Fibroblast of the aortic adventitia (primary cell): ENCODE measurements around the gene ERGIC1. TPM values are rescaled to one million over a fixed set of nuclear protein-coding genes. Genes with fewer than 3 reads are reported as not detected.

Experiments
- DNase-seq: peaks from one replicate; pipeline ENCODE4 v3.0.0-alpha.2; 2010; ENCODE audit warnings: low read depth
- H3K4me3 ChIP-seq: 2 replicates; pipeline ENCODE4 v1.5.1; 2011; ENCODE audit warnings: low read depth, mild to moderate bottlenecking, control low read depth, low read length, moderate library complexity
- total RNA-seq: library from RNA; depleted of rRNA; stranded (reverse); fragments of >200 nt; gene quantifications from 2 replicates; pipeline ENCODE4 v1.2.3, GENCODE V29; 2012; ENCODE audit warnings: low replicate concordance
- TF ChIP-seq, protein P1 (sequence below): IDR thresholded peaks from 2 replicates; pipeline ENCODE4 v1.5.1; 2011; ENCODE audit warnings: mild to moderate bottlenecking, low read length, control low read depth, inconsistent platforms; ENCODE audit not compliant: insufficient read depth

ERGIC1 gene
- total RNA-seq, 1 donor: 193 TPM

DNA sequence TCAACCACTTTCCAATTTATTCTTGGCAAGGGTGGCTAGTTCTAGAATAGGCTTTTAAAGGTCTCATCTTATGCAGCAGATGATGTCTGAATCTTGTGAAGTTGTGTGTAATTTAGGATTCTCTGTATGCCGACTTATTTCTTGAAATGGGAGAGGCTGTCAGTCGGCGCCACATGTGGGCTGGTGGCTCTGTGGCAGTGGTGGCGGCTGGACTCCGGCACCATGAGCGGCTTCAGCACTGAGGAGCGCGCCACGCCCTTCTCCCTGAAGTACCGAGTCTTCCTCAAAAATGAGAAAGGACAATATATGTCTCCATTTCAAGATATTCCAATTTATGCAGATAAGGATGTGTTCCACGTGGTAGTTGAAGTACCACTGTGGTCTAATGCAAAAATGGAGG lies 141.2 kb downstream of the ERGIC1 start:
- DNase-seq: no peak
- H3K4me3 ChIP-seq: no peak overlapping the region
- TF ChIP-seq, protein P1, sequence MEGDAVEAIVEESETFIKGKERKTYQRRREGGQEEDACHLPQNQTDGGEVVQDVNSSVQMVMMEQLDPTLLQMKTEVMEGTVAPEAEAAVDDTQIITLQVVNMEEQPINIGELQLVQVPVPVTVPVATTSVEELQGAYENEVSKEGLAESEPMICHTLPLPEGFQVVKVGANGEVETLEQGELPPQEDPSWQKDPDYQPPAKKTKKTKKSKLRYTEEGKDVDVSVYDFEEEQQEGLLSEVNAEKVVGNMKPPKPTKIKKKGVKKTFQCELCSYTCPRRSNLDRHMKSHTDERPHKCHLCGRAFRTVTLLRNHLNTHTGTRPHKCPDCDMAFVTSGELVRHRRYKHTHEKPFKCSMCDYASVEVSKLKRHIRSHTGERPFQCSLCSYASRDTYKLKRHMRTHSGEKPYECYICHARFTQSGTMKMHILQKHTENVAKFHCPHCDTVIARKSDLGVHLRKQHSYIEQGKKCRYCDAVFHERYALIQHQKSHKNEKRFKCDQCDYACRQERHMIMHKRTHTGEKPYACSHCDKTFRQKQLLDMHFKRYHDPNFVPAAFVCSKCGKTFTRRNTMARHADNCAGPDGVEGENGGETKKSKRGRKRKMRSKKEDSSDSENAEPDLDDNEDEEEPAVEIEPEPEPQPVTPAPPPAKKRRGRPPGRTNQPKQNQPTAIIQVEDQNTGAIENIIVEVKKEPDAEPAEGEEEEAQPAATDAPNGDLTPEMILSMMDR: no peak

DNA sequence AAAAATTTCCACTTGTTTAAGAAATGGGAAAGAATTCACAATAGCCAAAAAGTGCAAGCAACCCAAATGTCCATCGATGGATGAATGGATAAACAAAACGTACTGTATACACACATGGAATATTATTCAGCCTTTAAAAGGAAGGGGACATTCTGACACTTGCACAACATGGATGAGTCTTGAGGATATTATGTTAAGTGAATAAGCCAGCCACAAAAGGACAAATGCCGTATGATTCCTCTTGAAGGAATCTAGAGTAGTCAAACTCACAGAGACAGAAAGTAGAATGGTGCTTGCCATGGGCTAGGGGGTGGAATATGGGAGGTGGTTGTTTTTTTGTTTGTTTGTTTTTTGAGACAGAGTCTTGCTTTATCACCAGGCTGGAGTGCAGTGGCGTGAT lies 145.7 kb downstream of the ERGIC1 start:
- DNase-seq: no peak
- no peak overlapping the region for H3K4me3 ChIP-seq
- TF ChIP-seq, protein P1: no peak

DNA sequence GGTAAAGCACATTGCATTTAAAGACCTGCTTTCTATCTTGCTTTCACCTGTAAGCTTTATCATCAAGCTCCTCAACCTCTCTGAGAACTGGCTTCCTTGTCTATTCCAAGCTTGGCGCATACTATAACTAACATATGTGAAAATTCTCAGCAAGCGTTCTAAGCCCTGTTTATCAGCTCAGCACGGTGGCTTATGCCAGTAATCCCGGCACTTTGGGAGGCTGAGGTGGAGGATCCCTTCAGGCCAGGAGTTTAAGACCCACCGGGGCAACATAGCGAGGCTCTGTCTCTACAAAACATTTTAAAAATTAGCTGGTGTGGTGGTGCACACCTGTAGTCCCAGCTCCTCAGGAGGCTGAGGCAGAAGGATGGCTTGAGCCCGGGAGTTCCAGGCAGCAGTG lies 147.9 kb downstream of the ERGIC1 start:
- H3K4me3 ChIP-seq: no peak overlapping the region
- no peak for DNase-seq
- TF ChIP-seq, protein P1: no peak

DNA sequence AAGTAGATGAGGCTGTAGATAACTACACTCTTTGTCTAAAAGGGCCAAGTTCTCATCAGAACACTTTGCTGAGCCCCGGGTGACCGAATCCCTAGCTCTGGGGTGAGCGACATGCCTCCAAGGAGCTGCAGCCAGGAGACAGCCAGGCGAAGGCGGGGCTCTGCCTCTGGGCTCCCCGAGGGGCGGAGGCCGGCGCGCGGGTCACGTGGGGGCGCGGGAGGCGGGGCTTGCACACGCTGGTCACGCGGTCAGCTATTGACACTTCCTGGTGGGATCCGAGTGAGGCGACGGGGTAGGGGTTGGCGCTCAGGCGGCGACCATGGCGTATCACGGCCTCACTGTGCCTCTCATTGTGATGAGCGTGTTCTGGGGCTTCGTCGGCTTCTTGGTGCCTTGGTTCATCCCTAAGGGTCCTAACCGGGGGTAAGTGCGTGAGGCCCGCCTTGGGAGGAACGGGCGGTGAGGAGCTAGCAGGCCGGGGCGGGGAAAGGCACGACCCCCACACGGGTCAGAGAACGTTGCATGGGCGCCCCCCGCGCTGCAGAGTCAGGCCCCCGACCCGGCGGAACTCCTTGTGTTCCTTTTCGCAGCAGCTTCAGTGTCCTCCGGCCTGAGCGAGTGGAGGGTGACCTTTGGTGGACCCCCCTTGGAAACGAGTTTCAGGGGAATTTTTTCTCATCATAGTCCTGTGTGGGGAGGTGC lies 149.6 kb downstream of the ERGIC1 start, which contains the start of gene ATP6V0E1:
TSS of gene ATP6V0E1 (plus strand) at position 230 of the 702 bp plus-strand sequence. CDS start at position 320, 90 bp downstream.
- peak within 1 kb of the TSS; percentile 97 for H3K4me3 ChIP-seq
- TF ChIP-seq, protein P1: no peak
- DNase-seq: peak; percentile 93

DNA sequence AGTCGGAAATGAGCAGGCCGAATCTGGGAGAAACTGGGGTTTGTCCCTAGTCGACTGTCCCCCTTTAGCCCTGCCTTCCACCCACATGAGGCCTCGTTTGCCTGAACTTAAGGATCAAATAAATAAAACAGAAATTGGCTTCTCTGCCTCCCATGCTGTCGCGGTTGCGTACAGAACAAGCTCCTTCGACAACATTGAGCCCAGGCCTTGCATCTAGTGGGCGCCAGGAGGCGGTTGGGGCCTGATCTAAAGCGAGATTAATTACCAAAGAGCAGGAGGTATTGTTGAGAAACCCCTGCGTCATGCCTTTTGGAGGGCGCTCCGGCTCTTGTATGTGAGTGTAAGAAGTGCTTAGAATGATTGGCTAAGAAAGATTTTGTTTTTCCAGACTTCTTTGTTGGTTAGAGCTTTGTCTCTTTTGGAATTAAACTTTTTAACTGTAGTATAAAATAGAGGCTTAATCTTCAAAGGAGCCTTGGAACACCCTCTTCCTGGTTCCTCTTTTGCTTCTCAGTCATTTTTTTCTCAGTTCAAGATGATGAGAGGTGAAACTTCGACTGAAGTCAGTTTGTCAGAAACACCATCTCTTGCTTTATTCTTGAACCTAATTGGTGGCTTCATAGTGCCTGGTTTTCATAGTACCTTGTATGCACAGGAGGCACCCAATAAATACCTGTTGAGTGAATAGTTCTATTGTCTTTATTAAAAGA lies 150.3 kb downstream of the ERGIC1 start:
- H3K4me3 ChIP-seq: peak overlapping the region; percentile 97
- TF ChIP-seq, protein P1: peak; percentile 77
- DNase-seq: peak; percentile 93

DNA sequence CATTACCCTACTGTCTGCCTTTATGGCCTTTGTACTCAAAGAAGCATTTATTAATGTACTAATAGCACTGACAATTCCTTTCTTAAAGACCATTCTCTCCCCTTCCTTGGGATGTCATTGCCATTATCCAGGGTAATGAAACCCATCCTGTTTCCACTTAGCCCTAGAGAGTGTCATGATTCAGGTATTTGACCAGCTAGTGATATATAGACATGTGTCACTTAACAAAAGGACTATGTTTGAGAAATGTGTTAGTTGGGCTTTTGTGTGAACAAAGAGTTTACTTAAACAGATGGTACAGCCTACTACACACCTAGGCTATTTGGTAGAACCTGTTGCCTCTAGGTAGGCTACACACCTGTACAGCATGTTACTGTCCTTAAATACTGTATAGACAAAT lies 151.5 kb downstream of the ERGIC1 start:
- peak overlapping the region; percentile 58 for H3K4me3 ChIP-seq
- no peak for DNase-seq
- TF ChIP-seq, protein P1: no peak
